ENCODE measurements around the gene LRMDA.

LRMDA gene

GRCh38 chr10:75717126-75717916, 285.9 kb downstream of the LRMDA start:
- no peak for DNase-seq (ENCODE audit: low read depth)

GRCh38 chr10:75718991-75719390, 287.6 kb downstream of the LRMDA start:
- TF ChIP-seq, protein P1, sequence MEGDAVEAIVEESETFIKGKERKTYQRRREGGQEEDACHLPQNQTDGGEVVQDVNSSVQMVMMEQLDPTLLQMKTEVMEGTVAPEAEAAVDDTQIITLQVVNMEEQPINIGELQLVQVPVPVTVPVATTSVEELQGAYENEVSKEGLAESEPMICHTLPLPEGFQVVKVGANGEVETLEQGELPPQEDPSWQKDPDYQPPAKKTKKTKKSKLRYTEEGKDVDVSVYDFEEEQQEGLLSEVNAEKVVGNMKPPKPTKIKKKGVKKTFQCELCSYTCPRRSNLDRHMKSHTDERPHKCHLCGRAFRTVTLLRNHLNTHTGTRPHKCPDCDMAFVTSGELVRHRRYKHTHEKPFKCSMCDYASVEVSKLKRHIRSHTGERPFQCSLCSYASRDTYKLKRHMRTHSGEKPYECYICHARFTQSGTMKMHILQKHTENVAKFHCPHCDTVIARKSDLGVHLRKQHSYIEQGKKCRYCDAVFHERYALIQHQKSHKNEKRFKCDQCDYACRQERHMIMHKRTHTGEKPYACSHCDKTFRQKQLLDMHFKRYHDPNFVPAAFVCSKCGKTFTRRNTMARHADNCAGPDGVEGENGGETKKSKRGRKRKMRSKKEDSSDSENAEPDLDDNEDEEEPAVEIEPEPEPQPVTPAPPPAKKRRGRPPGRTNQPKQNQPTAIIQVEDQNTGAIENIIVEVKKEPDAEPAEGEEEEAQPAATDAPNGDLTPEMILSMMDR (IDR thresholded peaks at IDR 0.05; ENCODE audit: low read depth, low read length, missing control alignments): no peak
- DNase-seq (ENCODE audit: low read depth): no peak
- no peak overlapping the region for H3K4me3 ChIP-seq (ENCODE audit: low read depth, low read length)

More at GRCh38 chr10:75717126-75717916, 285.9 kb downstream of the LRMDA start:
- TF ChIP-seq, protein P1 (IDR thresholded peaks at IDR 0.05; ENCODE audit: low read depth, low read length, missing control alignments): no peak
- no peak overlapping the region for H3K4me3 ChIP-seq (ENCODE audit: low read depth, low read length)

DNA sequence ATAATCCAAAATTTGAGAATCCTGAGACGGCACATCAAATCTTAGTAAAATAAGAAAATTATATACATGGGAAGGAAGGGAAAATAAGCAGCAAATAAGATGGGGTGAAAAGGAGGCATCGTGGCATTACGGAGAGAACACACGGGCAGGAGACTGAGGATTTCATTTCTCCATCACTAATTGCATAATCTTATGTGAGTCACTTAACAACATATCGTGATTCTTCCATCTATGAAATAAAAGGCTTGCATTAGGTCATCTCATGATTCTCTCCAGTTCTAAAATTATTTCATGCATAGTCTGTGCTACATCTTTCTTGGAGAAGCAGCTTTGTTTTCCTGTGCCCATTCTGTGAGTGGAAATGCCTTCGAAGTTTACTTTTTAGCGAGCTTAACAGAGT, 288.7 kb downstream of the LRMDA start:
- no peak for DNase-seq (ENCODE audit: low read depth)
- no peak overlapping the region for H3K4me3 ChIP-seq (ENCODE audit: low read depth, low read length)
- TF ChIP-seq, protein P1 (IDR thresholded peaks at IDR 0.05; ENCODE audit: low read depth, low read length, missing control alignments): no peak

GRCh38 chr10:75722020-75722419, 290.6 kb downstream of the LRMDA start:
- H3K4me3 ChIP-seq (ENCODE audit: low read depth, low read length): no peak overlapping the region
- DNase-seq (ENCODE audit: low read depth): no peak
- TF ChIP-seq, protein P1 (IDR thresholded peaks at IDR 0.05; ENCODE audit: low read depth, low read length, missing control alignments): no peak

- H3K4me3 ChIP-seq (ENCODE audit: low read depth, low read length): no peak overlapping the region
Measured at GRCh38 chr10:75722609-75723008, 291.2 kb downstream of the LRMDA start.

GRCh38 chr10:75723319-75723980, 292.0 kb downstream of the LRMDA start:
- TF ChIP-seq, protein P1 (IDR thresholded peaks at IDR 0.05; ENCODE audit: low read depth, low read length, missing control alignments): no peak
- DNase-seq (ENCODE audit: low read depth): no peak
- no peak overlapping the region for H3K4me3 ChIP-seq (ENCODE audit: low read depth, low read length)

More at GRCh38 chr10:75722609-75723008, 291.2 kb downstream of the LRMDA start:
- TF ChIP-seq, protein P1 (IDR thresholded peaks at IDR 0.05; ENCODE audit: low read depth, low read length, missing control alignments): no peak
- no peak for DNase-seq (ENCODE audit: low read depth)
